HEK293 (cell line): Measurements from ENCODE around the gene ARHGAP22.

Experiments used
- CTCF ChIA-PET: fragments of 350-600 bp; formaldehyde crosslinking; extraction: SDS; loops from one replicate; lab custom pipeline; 2021; ENCODE audit warnings: antibody characterized with exemption; lab: Yijun Ruan, JAX
- POLR2A ChIA-PET: fragments of 300-600 bp; formaldehyde crosslinking; extraction: SDS; loops from one replicate; lab custom pipeline; 2020; ENCODE audit warnings: antibody characterized with exemption, inconsistent platforms; lab: Yijun Ruan, JAX
- H3K27ac ChIP-seq: fragments of 200-500 bp; sonication (Bioruptor generic); 2 replicates; pipeline ENCODE4 v1.5.1; 2014; ENCODE audit warnings: low read depth, low read length, control low read depth, inconsistent platforms; ENCODE audit errors: extremely low read depth
- H3K36me3 ChIP-seq, 2 experiments: fragments of 200-500 bp in 1 of 2; sonication (Bioruptor generic) in 1 of 2; 1 replicate in 1 of 2; 2 replicates in 1 of 2; pipeline ENCODE4 v1.5.1; 2014 to 2017; ENCODE audit warnings: inconsistent platforms in 2 of 2, low read length in 2 of 2; ENCODE audit not compliant: control insufficient read depth in 2 of 2, insufficient read depth in 1 of 2
- H3K4me1 ChIP-seq: fragments of 200-500 bp; sonication (Bioruptor generic); 2 replicates; pipeline ENCODE4 v1.5.1; 2014; ENCODE audit warnings: mild to moderate bottlenecking, low read length, inconsistent platforms; ENCODE audit not compliant: control insufficient read depth, insufficient read depth
- H3K4me3 ChIP-seq: 2 replicates; pipeline ENCODE4 v1.5.1; 2011; ENCODE audit warnings: low read depth, mild to moderate bottlenecking, control low read depth, low read length, moderate library complexity
- H3K9me3 ChIP-seq: fragments of 200-500 bp; sonication (Bioruptor generic); 2 replicates; pipeline ENCODE4 v1.5.1; 2014; ENCODE audit warnings: low read depth, low read length, inconsistent platforms; ENCODE audit not compliant: control insufficient read depth, insufficient read depth
- FEZF1 ChIP-seq: fragments of 450-650 bp; formaldehyde crosslinking; IDR thresholded peaks from 2 replicates; pipeline ENCODE4 v1.5.1; 2016; ENCODE audit warnings: missing biosample characterization, missing genetic modification characterization
- GLIS1 ChIP-seq: fragments of 450-650 bp; formaldehyde crosslinking; IDR thresholded peaks from 2 replicates; pipeline ENCODE4 v1.5.1; 2016; ENCODE audit warnings: missing biosample characterization, missing genetic modification characterization
- KLF7 ChIP-seq: fragments of 450-650 bp; formaldehyde crosslinking; IDR thresholded peaks from 2 replicates; pipeline ENCODE4 v1.5.1; 2016; ENCODE audit warnings: missing biosample characterization, missing genetic modification characterization, borderline replicate concordance
- KLF8 ChIP-seq: fragments of 450-650 bp; formaldehyde crosslinking; IDR thresholded peaks from 2 replicates; pipeline ENCODE4 v1.5.1; 2016; ENCODE audit warnings: missing biosample characterization, missing genetic modification characterization
- SCRT2 ChIP-seq: fragments of 450-650 bp; formaldehyde crosslinking; IDR thresholded peaks from 2 replicates; pipeline ENCODE4 v1.5.1; 2016; ENCODE audit warnings: missing biosample characterization, missing genetic modification characterization
- SP2 ChIP-seq: fragments of 450-650 bp; formaldehyde crosslinking; IDR thresholded peaks from 2 replicates; pipeline ENCODE4 v1.5.1; 2016; ENCODE audit warnings: missing biosample characterization, missing genetic modification characterization
- ZBTB11 ChIP-seq: fragments of 450-650 bp; formaldehyde crosslinking; conservative IDR thresholded peaks from 2 replicates; pipeline ENCODE4 v1.5.1; 2016; ENCODE audit warnings: low read depth, missing biosample characterization, missing genetic modification characterization
- ZBTB20 ChIP-seq: fragments of 450-650 bp; formaldehyde crosslinking; IDR thresholded peaks from 2 replicates; pipeline ENCODE4 v1.5.1; 2016; ENCODE audit warnings: missing biosample characterization, missing genetic modification characterization
- ZBTB8A ChIP-seq: fragments of 450-650 bp; formaldehyde crosslinking; IDR thresholded peaks from 2 replicates; pipeline ENCODE4 v1.5.1; 2016; ENCODE audit warnings: missing biosample characterization, missing genetic modification characterization
- ZFHX2 ChIP-seq: fragments of 450-650 bp; formaldehyde crosslinking; conservative IDR thresholded peaks from 2 replicates; pipeline ENCODE4 v1.5.1; 2016; ENCODE audit warnings: missing biosample characterization, missing genetic modification characterization
- ZIC2 ChIP-seq: fragments of 450-650 bp; formaldehyde crosslinking; IDR thresholded peaks from 2 replicates; pipeline ENCODE4 v1.5.1; 2016; ENCODE audit warnings: missing biosample characterization, missing genetic modification characterization
- ZNF211 ChIP-seq: fragments of 450-650 bp; formaldehyde crosslinking; IDR thresholded peaks from 2 replicates; pipeline ENCODE4 v1.5.1; 2016; ENCODE audit warnings: low read depth, missing biosample characterization, missing genetic modification characterization
- ZNF23 ChIP-seq: fragments of 450-650 bp; formaldehyde crosslinking; IDR thresholded peaks from 2 replicates; pipeline ENCODE4 v1.5.1; 2016; ENCODE audit warnings: missing biosample characterization, missing genetic modification characterization, borderline replicate concordance
- ZNF292 ChIP-seq: fragments of 450-650 bp; formaldehyde crosslinking; IDR thresholded peaks from 2 replicates; pipeline ENCODE4 v1.5.1; 2016; ENCODE audit warnings: low read depth, missing biosample characterization, missing genetic modification characterization, borderline replicate concordance
- ZNF335 ChIP-seq: fragments of 450-650 bp; formaldehyde crosslinking; conservative IDR thresholded peaks from 2 replicates; pipeline ENCODE4 v1.5.1; 2016; ENCODE audit warnings: missing biosample characterization, missing genetic modification characterization
- ZNF362 ChIP-seq: fragments of 450-650 bp; formaldehyde crosslinking; IDR thresholded peaks from 2 replicates; pipeline ENCODE4 v1.5.1; 2016; ENCODE audit warnings: missing biosample characterization, missing genetic modification characterization
- ZNF366 ChIP-seq: fragments of 450-650 bp; formaldehyde crosslinking; conservative IDR thresholded peaks from 2 replicates; pipeline ENCODE4 v1.5.1; 2016; ENCODE audit warnings: missing biosample characterization, missing genetic modification characterization
- ZNF391 ChIP-seq: fragments of 450-650 bp; formaldehyde crosslinking; IDR thresholded peaks from 2 replicates; pipeline ENCODE4 v1.5.1; 2016; ENCODE audit warnings: low read depth, missing biosample characterization, missing genetic modification characterization, borderline replicate concordance
- ZNF433 ChIP-seq: fragments of 450-650 bp; formaldehyde crosslinking; IDR thresholded peaks from 2 replicates; pipeline ENCODE4 v1.5.1; 2016; ENCODE audit warnings: missing biosample characterization, missing genetic modification characterization, low read depth
- ZNF449 ChIP-seq: fragments of 450-650 bp; formaldehyde crosslinking; IDR thresholded peaks from 2 replicates; pipeline ENCODE4 v1.5.1; 2017; ENCODE audit warnings: missing biosample characterization, mild to moderate bottlenecking, missing genetic modification characterization, moderate library complexity
- ZNF544 ChIP-seq: fragments of 450-650 bp; formaldehyde crosslinking; IDR thresholded peaks from 2 replicates; pipeline ENCODE4 v1.5.0; 2017; ENCODE audit warnings: missing biosample characterization, missing genetic modification characterization
- ZNF610 ChIP-seq: fragments of 450-650 bp; formaldehyde crosslinking; IDR thresholded peaks from 2 replicates; pipeline ENCODE4 v1.5.1; 2016; ENCODE audit warnings: missing biosample characterization, missing genetic modification characterization, borderline replicate concordance
- ZNF692 ChIP-seq: fragments of 450-650 bp; formaldehyde crosslinking; IDR thresholded peaks from 2 replicates; pipeline ENCODE4 v1.5.1; 2016; ENCODE audit warnings: missing biosample characterization, missing genetic modification characterization
- ZNF704 ChIP-seq: fragments of 450-650 bp; formaldehyde crosslinking; IDR thresholded peaks from 2 replicates; pipeline ENCODE4 v1.5.1; 2016; ENCODE audit warnings: missing biosample characterization, missing genetic modification characterization
- ZSCAN23 ChIP-seq: fragments of 450-650 bp; formaldehyde crosslinking; IDR thresholded peaks from 2 replicates; pipeline ENCODE4 v1.5.1; 2016; ENCODE audit warnings: missing biosample characterization, missing genetic modification characterization
- ZSCAN4 ChIP-seq: fragments of 450-650 bp; formaldehyde crosslinking; IDR thresholded peaks from 2 replicates; pipeline ENCODE4 v1.5.1; 2017; ENCODE audit warnings: missing biosample characterization, missing genetic modification characterization

ARHGAP22 gene

GRCh38 chr10:48523212-48523819 lies 81.6 kb downstream of the ARHGAP22 start:
- no peaks in the 10 kb centered on the region for H3K9me3 ChIP-seq
- POLR2A ChIA-PET: interaction anchor here (1.4 kb wide), 1 partner anchor 15 kb away, joined by 4 read pairs; no protein-coding TSS in a partner anchor
- peak overlapping the region; percentile 54; the same call in 1 of the 2 replicates for H3K27ac ChIP-seq
- H3K4me1 ChIP-seq: no peaks in the 10 kb centered on the region
- CTCF ChIA-PET: interaction anchor here (0.6 to 2.2 kb wide), 13 partner anchors 12 to 190 kb away, joined by 3 to 16 read pairs (median 3); no protein-coding TSS in a partner anchor
- H3K36me3 ChIP-seq: no peaks in the 10 kb centered on the region
- H3K4me3 ChIP-seq: peak overlapping the region; percentile 51
- TF ChIP-seq ZNF23 (tag by site-specific recombination) (no peak), ZNF391 (no peak), ZBTB20 (tag by site-specific recombination) (peak; percentile 98), ZNF692 (tag by site-specific recombination) (peak; percentile 60), KLF8 (no peak), ZSCAN23 (tag by site-specific recombination) (no peak), KLF7 (tag by site-specific recombination) (no peak), ZNF362 (tag by site-specific recombination) (no peak), ZSCAN4 (tag by site-specific recombination) (no peak), ZBTB11 (tag by site-specific recombination) (0 out of 2 replicates have a peak, but pooled peaks have one; percentile 25), ZNF335 (tag by site-specific recombination) (peak; percentile 80), ZNF366 (no peak), GLIS1 (tag by site-specific recombination) (peak; percentile 92), ZNF211 (tag by site-specific recombination) (no peak), SP2 (tag by site-specific recombination) (peak; percentile 45), ZFHX2 (tag by site-specific recombination) (no peak), FEZF1 (tag by site-specific recombination) (no peak), ZNF704 (no peak), ZBTB8A (tag by site-specific recombination) (peak; percentile 66), ZIC2 (0 out of 2 replicates have a peak, but pooled peaks have one; percentile 16), ZNF449 (no peak), ZNF544 (tag by site-specific recombination) (no peak), ZNF610 (tag by site-specific recombination) (no peak), ZNF292 (tag by site-specific recombination) (no peak), ZNF433 (no peak), SCRT2 (tag by site-specific recombination) (peak; percentile 35; the same call in 1 of the 2 replicates)
